ENCODE measurements around the gene SUMO3.

SUMO3 gene

DNA sequence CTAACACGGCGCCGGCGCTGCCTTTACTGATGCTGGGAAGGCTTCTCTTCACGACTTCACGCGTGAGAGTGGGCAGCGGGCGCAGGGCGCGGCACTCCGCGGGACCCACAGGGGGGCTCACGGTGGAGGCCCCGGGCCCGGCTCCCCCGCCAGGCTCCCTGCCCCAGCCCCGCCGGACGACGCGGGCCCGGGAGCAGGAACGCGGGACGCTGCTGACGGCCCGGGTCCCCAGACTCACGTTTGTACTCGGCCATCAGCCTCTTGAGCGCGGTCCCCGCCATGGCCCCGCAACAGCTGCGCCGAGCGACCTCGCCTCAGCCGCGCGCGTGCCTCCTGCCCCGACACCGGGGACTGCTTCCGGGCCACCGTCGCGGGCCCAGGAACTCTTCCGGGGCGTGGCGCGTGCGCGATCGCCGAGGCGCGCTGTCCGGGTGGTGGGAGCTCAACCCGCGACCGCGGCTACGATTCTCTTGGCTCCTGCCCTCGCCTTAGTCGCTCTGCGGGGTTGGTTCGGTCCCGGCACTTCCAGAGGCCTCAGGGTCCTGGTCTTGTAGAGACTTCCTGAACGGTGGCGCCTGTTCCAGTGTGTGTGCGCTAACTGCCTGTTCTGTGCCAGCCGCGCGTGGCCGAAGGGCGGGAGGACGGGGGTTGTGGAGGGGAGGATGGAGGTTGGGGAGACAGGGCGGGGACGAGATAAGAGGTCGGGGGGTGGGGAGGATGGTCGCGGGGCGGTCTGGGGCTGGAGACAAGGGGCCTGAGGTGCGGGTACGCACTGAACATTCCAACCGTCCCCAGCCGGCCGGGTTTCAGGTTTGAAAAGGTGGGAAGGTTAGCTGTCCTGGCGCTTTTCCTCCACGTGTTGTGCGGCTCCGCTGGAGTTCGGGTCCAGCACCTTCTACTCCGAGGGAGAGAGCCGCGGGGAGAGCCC, 16.1 kb downstream of the SUMO3 start, which contains the start of gene UBE2G2:
UBE2G2 (minus strand) TSS at position 353 of the 928 bp plus-strand sequence; CDS start at position 281, 72 bp downstream.
- DNase-seq: peak; percentile 83

DNA sequence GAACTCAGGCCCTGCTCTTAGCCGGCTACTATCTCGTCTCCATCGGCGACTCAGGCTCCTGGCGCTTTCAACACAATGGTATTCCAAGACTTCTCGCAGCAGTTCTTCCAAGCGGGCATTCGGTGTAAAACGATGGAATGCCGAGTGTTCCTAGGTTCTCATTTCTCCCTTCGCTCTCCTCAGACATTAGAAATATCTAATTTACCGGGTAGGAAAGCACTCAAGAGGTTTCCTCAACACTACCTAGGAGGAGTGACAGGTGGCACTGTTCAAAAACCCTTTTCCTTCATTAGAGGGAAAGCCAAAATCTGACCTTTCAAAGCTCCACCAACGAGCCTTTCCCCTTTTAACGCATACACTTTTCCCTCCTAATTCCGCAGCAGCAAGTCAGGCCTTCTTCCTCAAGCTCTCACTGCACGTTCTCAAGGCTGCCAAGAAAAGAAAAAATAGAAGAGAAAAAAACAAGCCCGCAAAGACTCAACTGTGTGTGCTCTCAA, 16.8 kb downstream of the SUMO3 start:
- DNase-seq: peak; percentile 30 to 35

DNA sequence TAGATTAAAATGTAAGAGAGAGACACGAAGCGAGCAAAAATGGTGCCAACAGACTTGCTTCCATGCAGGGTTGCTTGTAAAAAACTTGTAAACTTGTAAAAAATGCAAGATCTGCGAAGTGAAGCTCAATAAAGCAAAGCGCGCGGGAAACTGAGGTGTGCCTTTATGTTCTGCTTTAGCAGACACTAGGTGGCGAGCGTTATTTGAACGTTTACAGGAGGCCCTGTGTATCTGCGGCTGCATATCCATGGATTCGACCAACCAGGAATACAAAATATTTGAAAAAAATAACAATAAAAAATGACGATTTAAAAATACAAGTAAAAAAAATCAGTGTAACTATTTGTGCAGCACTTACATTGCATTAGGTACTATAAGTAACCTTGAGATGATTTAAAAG, 17.8 kb downstream of the SUMO3 start:
- DNase-seq: peak in 1 of 2 donors; percentile 18

DNA sequence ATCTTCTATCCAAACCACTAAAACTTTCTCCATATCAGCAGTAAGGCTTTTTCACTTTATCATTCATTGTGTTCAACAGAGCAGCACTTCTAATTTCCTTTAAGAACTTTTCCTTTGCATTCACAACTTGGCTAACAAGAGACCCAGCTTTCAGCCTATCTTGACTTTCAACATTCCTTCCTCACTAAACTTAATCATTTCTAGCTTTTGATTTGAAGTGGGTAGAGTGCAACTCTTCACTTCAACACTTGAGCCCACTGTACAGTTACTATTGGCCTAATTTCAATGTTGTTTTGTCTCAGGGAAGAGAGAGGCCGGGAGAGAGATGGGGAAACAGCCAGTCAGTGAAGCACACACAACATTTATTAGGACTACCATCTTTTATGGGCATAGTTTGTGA, 18.2 kb downstream of the SUMO3 start:
- no peak for DNase-seq

DNA sequence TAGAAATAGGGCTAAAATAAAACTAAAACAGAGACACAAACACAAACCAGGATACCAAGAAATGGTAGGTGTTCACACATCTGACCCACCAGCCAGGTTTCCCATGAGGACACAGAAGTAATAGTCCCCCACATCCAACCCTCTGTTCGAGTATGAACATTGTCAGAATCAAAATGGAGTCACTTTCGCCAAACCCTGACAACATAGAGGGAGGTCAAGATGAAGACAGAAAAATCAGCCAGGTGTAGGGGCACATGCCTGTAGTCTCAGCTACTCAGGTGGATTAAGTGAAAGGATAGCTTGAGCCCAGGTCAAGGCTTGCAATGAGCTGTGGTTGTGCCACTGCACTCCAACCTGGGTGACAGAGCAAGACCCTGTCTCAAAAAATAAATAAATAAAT, 20.1 kb downstream of the SUMO3 start:
- DNase-seq: no peak

DNA sequence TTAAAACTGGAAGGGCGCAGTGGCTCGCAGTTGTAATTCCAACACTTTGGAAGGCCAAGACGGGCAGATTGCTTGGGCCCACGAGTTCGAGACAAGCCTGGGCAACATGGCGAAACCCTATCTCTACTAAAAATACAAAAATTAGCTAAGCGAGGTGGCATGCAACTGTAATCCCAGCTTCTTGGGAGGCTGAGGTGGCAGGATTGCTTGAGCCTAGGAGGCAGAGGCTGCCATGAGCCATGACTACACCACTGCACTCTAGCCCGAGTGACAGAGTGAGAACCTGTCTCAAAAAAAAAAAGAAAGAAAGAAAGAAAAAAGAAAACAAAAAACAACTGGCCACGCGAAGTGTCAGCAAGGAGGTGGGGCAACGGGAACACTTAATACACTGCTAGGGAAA, 22.5 kb downstream of the SUMO3 start:
- DNase-seq: no peak

DNA sequence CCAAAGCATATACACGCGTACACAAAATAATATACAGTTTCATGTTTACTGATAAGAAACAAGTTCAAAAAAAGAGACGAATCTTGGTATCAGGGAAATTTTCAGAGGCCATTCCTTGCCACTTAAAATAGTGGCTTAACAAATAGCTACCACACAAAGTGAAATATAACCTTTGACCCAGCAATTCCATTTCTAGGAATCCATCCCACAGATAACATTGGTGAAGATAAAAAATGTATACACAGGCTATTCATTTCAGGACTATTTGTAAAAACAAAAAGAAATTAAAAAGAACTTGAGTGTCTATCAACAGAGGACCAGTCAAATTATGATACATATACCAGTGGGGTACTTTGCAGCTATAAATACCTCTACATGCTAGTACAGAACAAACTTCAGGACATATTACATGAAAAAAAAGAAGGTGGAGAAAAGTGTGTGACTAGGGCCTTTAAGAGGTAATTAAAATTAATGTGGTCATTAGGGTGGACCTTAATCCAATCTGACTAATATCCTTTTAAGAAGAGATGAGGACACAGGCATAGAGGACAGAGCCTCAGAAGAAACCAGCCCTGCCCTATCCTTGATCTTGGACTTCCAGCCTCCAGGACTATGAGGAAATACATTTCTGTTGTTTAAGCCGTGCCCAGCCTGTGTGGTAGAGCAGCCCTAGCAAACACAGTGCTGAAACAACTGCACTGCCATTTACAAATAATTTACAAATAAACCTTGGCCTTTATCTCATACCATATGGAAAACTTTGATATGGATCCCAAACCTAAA, 24.1 kb downstream of the SUMO3 start:
- DNase-seq: no peak

DNA sequence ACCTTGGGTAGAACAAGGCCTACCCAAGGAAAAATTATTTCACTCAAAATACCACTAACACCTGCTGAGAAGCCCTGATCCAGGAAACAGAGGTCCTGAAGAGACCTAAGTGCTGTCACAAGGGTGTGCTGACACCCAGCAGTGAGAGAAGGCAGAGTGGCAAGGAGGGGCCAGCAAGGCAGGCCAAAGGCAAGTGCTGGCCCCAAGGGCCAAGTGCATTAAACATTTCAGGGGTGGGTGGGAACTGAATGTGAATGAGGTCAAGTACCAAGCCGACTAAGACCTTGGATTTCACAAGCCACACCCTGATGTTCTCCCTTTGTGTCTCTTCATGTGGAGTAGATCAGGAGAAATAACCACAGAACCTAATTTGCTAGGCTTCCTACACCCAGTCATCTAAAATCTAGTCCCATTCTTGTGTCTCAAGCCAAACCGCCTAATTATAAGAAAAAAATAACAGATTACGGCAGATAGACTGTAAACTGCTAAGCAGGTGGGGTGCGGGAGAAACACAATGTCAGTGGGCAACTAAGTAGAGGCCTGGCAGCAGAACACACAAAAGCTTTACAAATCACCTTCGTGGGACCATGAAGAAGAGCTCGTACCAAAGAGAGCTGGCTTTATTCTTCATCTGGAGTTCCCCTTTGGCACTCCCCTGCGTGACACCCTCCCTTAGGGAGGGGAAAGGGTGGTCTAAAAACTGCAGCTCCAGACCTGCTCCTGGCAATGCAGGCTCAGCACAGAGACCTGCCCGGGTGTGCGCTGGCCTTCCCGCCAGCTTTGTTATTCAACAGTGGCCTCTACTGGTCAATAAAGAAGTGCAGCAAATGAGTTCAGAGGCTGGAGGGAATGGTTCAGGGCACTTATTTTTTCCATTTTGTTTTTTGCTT, 24.9 kb downstream of the SUMO3 start:
- peak; percentile 40 to 43 for DNase-seq

DNA sequence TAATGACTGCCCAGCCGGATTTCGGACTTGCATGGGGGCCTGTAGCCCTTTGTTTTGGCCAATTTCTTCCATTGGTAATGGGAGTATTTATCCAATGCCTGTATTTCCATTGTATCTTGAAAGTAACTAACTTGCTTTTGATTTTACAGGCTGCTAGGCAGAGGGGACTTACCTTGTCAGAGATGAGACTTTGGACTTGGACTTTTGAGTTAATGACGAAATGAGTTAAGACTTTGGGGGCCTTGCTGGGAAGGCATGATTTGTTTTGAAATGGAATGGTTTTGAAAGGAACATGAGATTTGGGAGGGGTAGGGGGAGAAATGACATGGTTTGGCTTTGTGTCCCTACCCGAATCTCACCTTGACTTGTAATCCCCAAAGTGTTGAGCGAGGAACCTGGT, 25.9 kb downstream of the SUMO3 start:
- no peak for DNase-seq

DNA sequence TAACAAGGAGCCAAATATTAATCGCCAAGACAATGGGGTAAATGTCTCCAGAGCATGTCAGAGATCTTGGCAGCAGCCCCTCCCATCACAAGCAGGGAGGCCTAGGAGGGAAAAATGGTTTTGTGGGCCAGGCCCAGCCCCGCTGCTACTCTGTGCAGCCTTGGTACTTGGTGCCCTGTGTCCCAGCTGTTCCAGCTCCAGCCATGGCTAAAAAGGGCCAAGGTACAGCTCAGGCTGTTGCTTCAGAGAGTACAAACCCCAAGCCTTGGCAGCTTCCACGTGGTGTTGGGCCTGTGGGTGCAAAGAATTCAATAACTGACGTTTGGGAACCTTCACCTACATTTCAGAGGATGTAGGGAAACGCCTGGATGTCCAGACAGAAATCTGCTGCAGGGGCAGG, 26.6 kb downstream of the SUMO3 start:
- DNase-seq: no peak

DNA sequence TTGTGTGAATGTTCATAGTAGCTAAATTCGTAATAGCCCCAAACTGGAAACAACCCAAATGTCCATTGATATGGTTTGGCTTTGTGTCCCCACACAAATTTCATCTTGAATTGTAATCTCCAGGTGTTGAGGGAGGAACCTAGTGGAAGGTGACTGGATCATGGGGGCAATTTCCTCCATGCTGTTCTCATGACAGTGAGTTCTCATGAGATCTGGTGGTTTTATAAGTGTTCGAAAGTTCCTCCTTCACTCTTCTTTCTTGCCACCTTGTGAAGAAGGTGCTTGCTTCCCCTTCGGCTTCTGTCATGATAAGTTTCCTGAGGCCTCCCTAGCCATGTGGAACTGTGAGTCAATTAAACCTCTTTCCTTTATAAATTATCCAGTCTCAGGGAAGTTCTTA, 27.5 kb downstream of the SUMO3 start:
- no peak for DNase-seq

DNA sequence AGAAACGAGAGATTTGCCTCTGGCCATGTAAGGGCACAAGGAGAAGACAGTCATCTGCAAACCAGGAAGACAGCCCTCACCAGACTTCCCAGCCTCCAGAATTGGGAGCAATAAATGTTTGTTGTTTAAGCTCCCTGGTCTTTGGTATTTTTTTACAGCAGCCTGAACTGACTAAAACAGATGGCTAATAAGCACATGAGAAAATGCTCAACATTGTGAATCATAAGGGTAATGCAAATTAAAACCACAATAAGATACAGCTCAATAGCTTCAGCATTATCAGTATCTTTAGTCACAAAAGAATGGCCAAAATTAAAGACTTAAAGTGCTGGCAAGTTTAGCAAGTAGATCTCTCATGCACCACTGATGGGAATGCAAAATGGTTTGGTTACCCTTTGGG, 28.0 kb downstream of the SUMO3 start:
- DNase-seq: no peak

DNA sequence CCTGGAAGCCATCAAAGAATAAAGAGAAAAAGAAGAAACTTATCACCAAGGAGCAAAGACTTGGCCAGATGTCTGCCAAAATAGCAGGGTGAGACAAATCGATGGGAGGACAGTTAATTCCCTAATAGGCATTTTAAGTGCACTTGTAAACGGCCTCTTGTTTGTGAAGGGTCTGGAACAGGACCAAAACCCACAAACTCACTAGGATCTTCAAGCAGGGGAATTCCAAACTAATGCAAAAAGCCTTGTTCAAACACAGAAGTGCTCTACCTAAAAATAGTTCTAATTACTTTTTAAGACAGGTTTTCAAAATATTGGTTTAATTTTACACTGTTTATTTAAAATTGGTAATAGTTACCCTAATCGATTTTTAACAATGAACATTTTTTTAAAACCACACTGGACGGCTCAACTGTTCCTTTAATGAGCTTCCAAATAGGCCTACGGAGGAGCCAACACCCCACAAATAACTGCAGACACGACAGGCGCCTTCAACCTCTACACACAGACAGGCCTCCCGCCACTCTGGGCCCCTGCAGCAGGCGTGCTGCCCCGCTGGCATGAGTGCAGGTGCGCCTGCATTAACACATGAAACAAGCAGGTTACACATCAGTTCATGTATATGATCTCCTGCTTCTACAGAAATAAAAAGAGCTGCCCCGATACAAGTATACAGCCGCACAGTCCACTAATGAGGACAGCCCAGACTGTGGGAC, 32.1 kb downstream of the SUMO3 start:
- no peak for DNase-seq

DNA sequence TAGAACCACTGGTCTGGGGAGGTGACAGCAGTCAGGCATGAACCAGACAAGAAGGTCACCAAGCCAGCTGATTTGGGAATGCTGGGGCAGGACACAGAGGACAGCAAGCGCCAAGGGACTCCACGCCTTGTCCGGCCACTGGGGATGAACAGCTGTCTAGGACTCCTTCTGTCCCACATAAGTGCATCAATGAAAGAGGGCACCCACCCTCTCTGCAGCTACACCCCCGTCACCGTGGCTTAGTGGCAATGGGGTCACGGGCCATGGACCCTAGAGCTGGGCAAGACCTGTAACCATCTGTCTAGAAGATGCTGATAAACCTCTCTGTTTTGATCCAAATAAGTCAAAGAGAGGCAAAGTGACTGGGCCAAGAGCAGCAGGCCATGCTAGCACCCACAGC, 33.1 kb downstream of the SUMO3 start:
- DNase-seq: no peak

DNA sequence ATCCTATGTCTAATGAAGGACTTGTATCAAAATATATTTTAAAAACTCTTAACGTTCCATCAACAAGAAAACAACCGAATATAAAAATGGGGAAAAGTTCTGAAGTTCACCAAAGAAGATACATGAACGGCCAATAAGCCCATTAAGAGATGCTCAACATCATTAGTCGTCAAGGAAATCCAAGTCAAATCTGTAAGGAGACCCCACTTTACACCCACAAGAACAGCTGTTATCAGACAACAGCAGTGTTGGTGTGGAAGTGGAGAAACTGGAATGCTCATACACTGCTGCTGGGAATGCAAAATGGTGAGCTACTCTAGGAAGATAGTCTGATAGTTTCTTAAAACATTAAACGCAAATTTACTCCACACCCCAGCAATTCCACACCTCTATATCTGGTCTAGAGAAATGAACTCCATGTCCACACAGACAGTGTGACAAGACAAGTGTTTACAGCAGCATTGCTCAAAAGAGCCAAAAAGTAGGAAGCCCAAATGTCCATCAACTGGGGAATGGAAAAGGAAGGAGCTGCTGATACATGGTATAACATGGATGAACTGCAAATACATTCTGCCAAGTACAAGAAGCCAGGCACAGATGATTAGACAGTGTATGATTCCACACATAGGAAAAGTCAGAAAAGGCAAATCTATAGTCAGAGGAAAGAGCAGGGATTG, 34.7 kb downstream of the SUMO3 start:
- DNase-seq: no peak

DNA sequence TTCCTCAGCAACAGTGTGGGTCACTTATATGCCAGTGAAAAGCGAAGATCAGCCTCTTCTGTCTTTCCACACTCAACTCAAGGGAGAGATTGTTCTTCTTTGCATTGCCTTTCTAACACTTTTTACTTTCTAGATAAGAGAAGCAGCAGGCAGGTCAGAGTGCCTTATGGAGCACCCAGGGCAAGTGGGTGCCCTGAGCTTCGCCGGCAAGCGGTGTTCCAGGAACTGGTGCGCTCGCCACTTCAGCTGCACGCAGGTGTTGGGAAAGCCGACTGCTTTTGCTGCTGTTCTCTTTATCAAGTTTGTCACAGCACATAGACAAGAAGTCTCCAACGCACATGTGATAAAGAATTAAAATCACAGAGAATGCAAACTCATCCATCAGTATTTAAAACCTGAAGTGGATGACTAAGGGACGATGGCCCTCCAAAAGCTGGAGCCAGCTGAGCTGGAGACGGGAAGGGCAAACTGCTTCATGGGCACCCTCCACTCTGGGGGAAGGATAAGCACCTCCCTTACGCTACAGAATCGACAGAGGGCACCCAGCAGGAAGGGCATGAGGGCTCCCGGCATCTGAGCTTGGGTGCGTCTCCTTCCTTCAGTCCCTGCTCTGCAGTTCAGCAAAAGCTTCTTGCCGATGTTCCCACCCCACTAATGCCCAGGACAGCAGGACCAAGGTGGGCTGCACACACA, 36.9 kb downstream of the SUMO3 start:
- no peak for DNase-seq

DNA sequence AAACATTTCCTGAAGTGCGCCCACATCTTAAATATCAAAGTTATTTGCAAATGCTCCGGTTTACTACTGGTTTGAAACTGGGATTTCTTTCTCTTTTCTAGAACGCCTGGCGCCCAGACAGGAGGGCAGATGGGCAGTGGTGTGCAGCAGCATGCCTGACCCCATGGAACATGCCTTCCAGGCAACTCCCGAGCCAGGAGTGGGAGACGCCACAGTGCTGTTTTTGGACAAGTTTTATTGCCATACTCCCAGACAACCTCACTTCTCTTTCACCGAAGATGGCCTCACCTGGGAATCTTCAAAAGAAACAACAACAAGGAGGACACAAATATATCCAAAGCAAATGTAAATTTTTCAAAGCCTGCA, 37.7 kb downstream of the SUMO3 start:
- no peak for DNase-seq

DNA sequence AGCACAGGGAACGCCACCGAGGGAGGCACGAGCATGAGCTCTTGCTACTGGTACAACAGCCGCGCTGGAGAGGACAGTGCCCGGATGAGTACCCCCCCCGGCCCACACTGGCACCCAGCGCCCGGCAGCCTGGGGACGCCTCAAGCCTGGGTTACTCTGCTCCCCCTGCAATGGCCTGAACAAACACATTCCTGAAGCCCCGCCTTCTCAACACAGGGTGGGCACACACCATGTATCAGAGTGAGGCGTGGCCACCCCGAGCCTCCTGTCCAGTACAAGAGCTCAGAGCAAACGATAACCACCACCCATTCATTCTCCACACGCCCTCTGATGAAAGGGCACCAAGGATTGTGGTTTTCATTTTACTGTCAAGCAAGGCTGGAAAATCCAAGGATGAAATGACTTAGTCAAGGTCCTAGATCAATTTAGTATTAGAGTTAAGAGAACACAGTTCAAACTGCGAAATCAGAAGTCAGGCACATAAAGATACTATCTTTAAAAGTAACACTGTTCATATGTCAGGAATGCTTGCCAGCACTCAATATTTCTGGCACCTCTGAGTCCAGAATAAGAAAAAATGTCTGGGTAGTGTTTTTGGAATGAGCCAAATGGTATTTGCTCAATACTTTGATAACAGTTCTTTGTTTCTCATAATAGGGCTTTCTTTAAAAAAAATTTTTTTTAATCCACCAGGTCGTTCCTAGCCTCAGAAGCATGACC, 38.3 kb downstream of the SUMO3 start:
- DNase-seq: no peak

DNA sequence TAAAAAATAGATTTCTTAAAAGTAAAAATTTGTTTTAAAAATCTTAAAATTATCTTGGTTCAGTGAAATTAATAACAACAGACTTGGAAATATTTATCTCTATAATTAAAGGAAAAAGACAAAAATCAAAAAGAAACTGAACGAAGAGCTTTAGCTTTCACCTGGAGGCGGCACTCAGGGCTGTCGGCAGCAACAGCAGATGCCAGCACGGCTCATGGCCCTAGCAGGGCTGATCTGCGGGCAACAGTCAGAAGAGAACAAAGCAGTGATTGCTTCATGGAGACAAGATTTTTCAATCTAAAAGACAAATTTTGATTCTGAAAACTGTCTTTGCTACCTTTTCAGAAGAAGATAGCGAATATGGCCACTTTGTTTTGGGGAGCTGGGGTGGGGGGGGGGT, 38.9 kb downstream of the SUMO3 start:
- no peak for DNase-seq

DNA sequence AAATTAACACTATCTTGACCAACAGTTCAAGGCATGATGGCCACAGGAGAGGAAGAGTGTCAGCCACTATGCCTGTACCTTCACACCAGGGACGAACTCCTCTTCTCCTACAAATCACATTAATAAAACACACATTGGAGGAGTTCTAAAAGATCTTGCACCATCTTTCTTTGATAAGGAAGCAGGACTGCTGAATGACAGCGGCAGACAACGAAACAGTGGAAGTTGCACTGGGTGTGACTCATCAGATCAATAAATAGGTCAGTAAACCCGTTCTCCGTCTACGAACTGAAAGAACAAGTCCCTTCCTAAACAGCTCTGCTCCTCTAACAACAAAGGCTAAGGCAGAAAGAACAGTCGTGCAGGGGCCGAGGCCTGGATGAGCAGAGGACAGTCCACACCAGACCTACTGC, 39.4 kb downstream of the SUMO3 start:
- DNase-seq: no peak
